ENCODE results near the gene SV2C.
"Not testable (repeated sequence)": the region's sequence is repeated elsewhere in the genome, so short reads cannot be mapped to it uniquely, and the experiment has no call there.

SV2C gene

DNA sequence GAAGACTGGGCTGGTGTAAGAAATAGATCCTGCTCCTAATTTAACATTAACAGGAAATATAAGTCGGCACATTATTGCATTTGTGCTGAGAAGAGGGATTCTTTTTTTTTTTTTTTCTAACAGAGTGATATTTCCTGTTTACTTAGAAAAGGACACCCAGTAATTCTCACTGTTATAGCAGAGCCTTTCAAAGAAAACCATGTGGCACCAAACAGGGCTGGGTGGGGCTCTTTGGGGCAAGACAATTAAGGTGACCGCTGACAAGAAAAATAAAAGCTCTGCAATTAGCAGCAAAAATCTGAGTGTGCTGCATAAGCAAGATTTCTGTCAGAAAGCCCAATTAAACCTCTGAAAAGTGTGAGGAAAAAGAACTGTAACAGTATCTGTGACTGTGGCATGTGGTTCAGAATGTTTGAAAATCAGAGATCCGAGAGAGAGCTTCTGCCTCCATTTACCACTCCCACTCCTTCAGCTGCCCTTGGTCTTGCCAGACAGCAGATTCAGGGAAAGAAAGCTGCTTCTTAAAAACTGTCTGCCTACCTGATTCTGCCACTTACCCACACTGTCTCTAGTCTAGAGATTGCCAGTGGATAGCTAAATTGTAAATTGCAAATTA lies 242.8 kb downstream of the SV2C start:
- Histone ChIP-seq H3K27ac (ENCODE audit: low read depth, low read length) (no peak overlapping the region), H3K36me3 (ENCODE audit: control insufficient read depth in 5 of 5, insufficient read depth in 5 of 5, low read length in 5 of 5) (no peaks in the 10 kb centered on the region), H3K4me1 (ENCODE audit: control insufficient read depth in 5 of 5, insufficient read depth in 5 of 5, low read length in 5 of 5) (peaks cover 0 to 24% (median 11%) of the 10 kb centered on the region in 5 donors), H3K9ac (ENCODE audit: low read length in 5 of 5) (no peak overlapping the region), H3K27me3 (ENCODE audit: control insufficient read depth in 5 of 5, insufficient read depth in 4 of 5, low read length in 5 of 5) (peaks cover 0 to 3% (median 0%) of the 10 kb centered on the region in 5 donors), H3K9me3 (ENCODE audit: control insufficient read depth in 5 of 5, low read length in 5 of 5) (peaks cover 0 to 2% (median 0%) of the 10 kb centered on the region in 5 donors), H3K4me3 (ENCODE audit: low read depth in 1 of 5, low read length in 5 of 5) (peak overlapping the region in 1 of 5 donors; percentile 0)

DNA sequence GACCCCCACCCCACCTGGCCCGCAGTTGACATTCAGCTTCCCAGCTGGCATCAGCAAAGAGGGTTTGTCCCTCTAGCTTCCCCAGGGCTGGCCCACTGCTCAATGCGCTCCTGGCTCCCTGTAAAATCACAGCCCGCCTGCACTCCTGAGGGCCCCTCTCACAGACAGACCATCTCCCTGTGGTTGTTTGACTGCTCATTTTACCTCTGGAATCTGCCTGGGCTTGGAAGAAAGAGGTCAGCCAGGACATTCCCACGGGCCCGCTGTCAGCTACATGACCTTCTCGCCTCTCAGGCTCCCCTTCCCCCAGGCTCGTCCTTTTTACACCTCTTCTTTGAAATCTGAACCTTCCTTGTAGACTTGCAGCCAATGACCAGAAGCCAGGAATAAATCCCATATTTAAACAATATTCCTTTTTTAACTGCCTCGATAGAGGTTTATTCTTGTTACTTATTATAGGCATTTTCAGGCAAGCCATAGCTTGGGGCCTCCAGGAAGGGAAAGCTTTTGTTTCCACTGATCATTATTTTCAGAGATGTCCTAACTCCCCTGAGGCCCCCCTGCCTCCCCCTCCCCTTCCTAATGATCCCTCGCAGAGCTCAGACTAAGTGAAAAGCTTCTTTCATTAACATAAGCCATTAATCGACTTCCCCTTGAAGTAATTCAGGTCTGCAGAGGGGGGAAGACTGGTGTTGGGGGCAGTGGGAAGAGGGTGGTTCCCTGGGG lies 243.6 kb downstream of the SV2C start:
- H3K4me1 ChIP-seq (ENCODE audit: control insufficient read depth in 5 of 5, insufficient read depth in 5 of 5, low read length in 5 of 5): peaks cover 0 to 30% (median 11%) of the 10 kb centered on the region in 5 donors
- H3K27me3 ChIP-seq (ENCODE audit: control insufficient read depth in 5 of 5, insufficient read depth in 4 of 5, low read length in 5 of 5): peaks cover 0 to 3% (median 0%) of the 10 kb centered on the region in 5 donors
- H3K4me3 ChIP-seq (ENCODE audit: low read depth in 1 of 5, low read length in 5 of 5): no peak overlapping the region
- H3K9me3 ChIP-seq (ENCODE audit: control insufficient read depth in 5 of 5, low read length in 5 of 5): peaks cover 0 to 2% (median 0%) of the 10 kb centered on the region in 5 donors
- H3K36me3 ChIP-seq (ENCODE audit: control insufficient read depth in 5 of 5, insufficient read depth in 5 of 5, low read length in 5 of 5): no peaks in the 10 kb centered on the region
- no peak overlapping the region for H3K9ac ChIP-seq (ENCODE audit: low read length in 5 of 5)
- no peak overlapping the region for H3K27ac ChIP-seq (ENCODE audit: low read depth, low read length)

- no peaks in the 10 kb centered on the region for H3K9me3 ChIP-seq (ENCODE audit: control insufficient read depth in 5 of 5, low read length in 5 of 5)
- H3K4me1 ChIP-seq (ENCODE audit: control insufficient read depth in 5 of 5, insufficient read depth in 5 of 5, low read length in 5 of 5): peaks cover 0 to 43% (median 11%) of the 10 kb centered on the region in 5 donors
- H3K27ac ChIP-seq (ENCODE audit: low read depth, low read length): no peak overlapping the region
- no peaks in the 10 kb centered on the region for H3K36me3 ChIP-seq (ENCODE audit: control insufficient read depth in 5 of 5, insufficient read depth in 5 of 5, low read length in 5 of 5)
- no peak overlapping the region for H3K9ac ChIP-seq (ENCODE audit: low read length in 5 of 5)
- H3K27me3 ChIP-seq (ENCODE audit: control insufficient read depth in 5 of 5, insufficient read depth in 4 of 5, low read length in 5 of 5): peaks cover 0 to 3% (median 0%) of the 10 kb centered on the region in 5 donors
- H3K4me3 ChIP-seq (ENCODE audit: low read depth in 1 of 5, low read length in 5 of 5): no peak overlapping the region
Measured at GRCh38 chr5:76329346-76329745, 246.2 kb downstream of the SV2C start.

DNA sequence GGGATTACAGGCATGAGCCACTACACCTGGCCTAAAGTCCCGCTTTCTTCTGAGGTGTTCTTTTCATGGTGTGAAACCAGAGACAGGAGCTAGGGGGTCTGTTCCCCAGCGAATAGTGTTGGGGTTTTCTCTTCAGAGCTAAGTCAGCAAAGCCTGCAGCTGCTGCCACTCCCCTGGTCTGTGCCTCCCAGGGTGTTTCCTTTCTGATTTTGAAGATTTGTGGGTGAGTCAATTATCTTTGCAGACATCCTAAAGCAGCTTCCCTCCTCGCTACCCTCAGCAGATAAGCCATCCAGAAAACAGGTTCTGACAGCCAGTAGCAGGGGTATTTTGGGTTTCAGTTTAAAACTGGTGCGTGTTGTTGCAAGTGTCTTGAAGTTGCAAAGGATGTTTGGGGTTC lies 247.9 kb downstream of the SV2C start:
- H3K9ac ChIP-seq (ENCODE audit: low read length in 5 of 5): no peak overlapping the region
- peaks cover 0 to 31% (median 3%) of the 10 kb centered on the region in 5 donors for H3K4me1 ChIP-seq (ENCODE audit: control insufficient read depth in 5 of 5, insufficient read depth in 5 of 5, low read length in 5 of 5)
- no peaks in the 10 kb centered on the region for H3K9me3 ChIP-seq (ENCODE audit: control insufficient read depth in 5 of 5, low read length in 5 of 5)
- H3K36me3 ChIP-seq (ENCODE audit: control insufficient read depth in 5 of 5, insufficient read depth in 5 of 5, low read length in 5 of 5): no peaks in the 10 kb centered on the region
- no peak overlapping the region for H3K27ac ChIP-seq (ENCODE audit: low read depth, low read length)
- H3K27me3 ChIP-seq (ENCODE audit: control insufficient read depth in 5 of 5, insufficient read depth in 4 of 5, low read length in 5 of 5): no peaks in the 10 kb centered on the region
- H3K4me3 ChIP-seq (ENCODE audit: low read depth in 1 of 5, low read length in 5 of 5): no peak overlapping the region

DNA sequence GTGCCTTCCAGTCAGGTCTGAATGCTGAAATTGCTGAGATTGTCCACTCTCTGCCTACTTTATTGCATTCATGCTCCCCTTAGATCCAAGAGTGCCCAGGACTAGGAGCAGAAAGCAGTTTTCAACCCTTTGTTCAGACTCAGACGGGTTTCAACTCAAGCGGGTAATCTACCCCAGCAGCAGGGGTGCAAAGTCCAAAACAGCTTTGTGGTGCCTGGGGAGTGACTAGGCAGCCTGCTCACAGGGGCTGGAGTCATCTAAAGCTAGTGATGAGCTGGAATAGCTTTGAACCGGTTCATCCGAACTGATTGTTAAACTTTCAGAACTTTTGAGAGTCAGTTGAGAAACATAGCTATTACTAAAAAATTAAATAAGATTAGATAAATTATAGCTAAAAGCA lies 248.9 kb downstream of the SV2C start:
- Histone ChIP-seq H3K9me3 (ENCODE audit: control insufficient read depth in 5 of 5, low read length in 5 of 5) (no peaks in the 10 kb centered on the region), H3K36me3 (ENCODE audit: control insufficient read depth in 5 of 5, insufficient read depth in 5 of 5, low read length in 5 of 5) (no peaks in the 10 kb centered on the region), H3K9ac (ENCODE audit: low read length in 5 of 5) (no peak overlapping the region), H3K4me3 (ENCODE audit: low read depth in 1 of 5, low read length in 5 of 5) (no peak overlapping the region), H3K27ac (ENCODE audit: low read depth, low read length) (no peak overlapping the region), H3K4me1 (ENCODE audit: control insufficient read depth in 5 of 5, insufficient read depth in 5 of 5, low read length in 5 of 5) (peaks cover 0 to 24% (median 0%) of the 10 kb centered on the region in 5 donors), H3K27me3 (ENCODE audit: control insufficient read depth in 5 of 5, insufficient read depth in 4 of 5, low read length in 5 of 5) (no peaks in the 10 kb centered on the region)

- Histone ChIP-seq H3K4me3 (ENCODE audit: low read depth in 1 of 5, low read length in 5 of 5) (no peak overlapping the region), H3K27me3 (ENCODE audit: control insufficient read depth in 5 of 5, insufficient read depth in 4 of 5, low read length in 5 of 5) (no peaks in the 10 kb centered on the region), H3K36me3 (ENCODE audit: control insufficient read depth in 5 of 5, insufficient read depth in 5 of 5, low read length in 5 of 5) (no peaks in the 10 kb centered on the region), H3K4me1 (ENCODE audit: control insufficient read depth in 5 of 5, insufficient read depth in 5 of 5, low read length in 5 of 5) (peaks cover 0 to 29% (median 0%) of the 10 kb centered on the region in 5 donors), H3K9ac (ENCODE audit: low read length in 5 of 5) (no peak overlapping the region), H3K9me3 (ENCODE audit: control insufficient read depth in 5 of 5, low read length in 5 of 5) (no peaks in the 10 kb centered on the region), H3K27ac (ENCODE audit: low read depth, low read length) (no peak overlapping the region)
Measured at GRCh38 chr5:76332611-76333205, 249.5 kb downstream of the SV2C start.

DNA sequence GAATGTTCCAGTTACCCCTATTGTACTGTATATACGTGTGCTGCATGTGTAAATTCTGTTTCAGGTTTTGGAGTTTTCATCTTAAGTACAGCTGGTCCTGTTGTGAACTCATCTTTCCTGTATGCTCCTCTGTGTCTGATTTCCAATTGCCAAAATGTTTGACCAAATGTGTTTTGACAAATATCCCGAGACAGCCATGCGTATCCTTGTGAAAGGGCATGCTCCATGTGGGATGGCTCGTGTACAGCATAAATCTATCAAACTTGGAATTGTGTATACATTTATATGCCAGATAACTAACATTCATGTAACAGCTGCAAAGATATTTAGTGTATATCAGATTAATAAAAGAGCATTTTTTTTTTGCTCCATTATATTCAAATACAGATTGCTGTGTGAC lies 250.4 kb downstream of the SV2C start:
- no peaks in the 10 kb centered on the region for H3K36me3 ChIP-seq (ENCODE audit: control insufficient read depth in 5 of 5, insufficient read depth in 5 of 5, low read length in 5 of 5)
- peaks cover 0 to 35% (median 4%) of the 10 kb centered on the region in 5 donors for H3K4me1 ChIP-seq (ENCODE audit: control insufficient read depth in 5 of 5, insufficient read depth in 5 of 5, low read length in 5 of 5)
- H3K9ac ChIP-seq (ENCODE audit: low read length in 5 of 5): no peak overlapping the region
- no peak overlapping the region for H3K27ac ChIP-seq (ENCODE audit: low read depth, low read length)
- H3K27me3 ChIP-seq (ENCODE audit: control insufficient read depth in 5 of 5, insufficient read depth in 4 of 5, low read length in 5 of 5): no peaks in the 10 kb centered on the region
- no peaks in the 10 kb centered on the region for H3K9me3 ChIP-seq (ENCODE audit: control insufficient read depth in 5 of 5, low read length in 5 of 5)
- no peak overlapping the region for H3K4me3 ChIP-seq (ENCODE audit: low read depth in 1 of 5, low read length in 5 of 5)

DNA sequence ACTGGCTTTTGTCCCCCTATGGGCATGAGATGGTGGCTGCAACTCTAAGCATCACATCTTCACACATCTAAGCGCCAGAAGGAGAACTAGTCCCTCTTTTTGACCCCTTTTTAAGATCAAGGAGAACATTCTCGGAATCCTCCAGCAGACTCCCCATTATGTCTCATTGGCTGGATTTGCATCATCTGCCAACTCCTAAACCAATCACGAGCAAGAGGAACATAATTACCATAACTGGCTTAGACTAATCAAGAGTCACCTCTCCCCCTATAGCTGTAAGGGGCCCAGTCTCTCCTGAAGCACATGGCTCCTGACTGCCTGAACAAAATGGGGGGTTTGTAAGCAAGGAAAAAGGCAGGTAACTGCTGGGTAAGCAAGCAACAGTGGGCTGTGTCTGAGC lies 251.4 kb downstream of the SV2C start:
- Histone ChIP-seq H3K27ac (ENCODE audit: low read depth, low read length) (no peak overlapping the region), H3K36me3 (ENCODE audit: control insufficient read depth in 5 of 5, insufficient read depth in 5 of 5, low read length in 5 of 5) (no peaks in the 10 kb centered on the region), H3K4me3 (ENCODE audit: low read depth in 1 of 5, low read length in 5 of 5) (no peak overlapping the region), H3K27me3 (ENCODE audit: control insufficient read depth in 5 of 5, insufficient read depth in 4 of 5, low read length in 5 of 5) (no peaks in the 10 kb centered on the region), H3K9ac (ENCODE audit: low read length in 5 of 5) (no peak overlapping the region), H3K9me3 (ENCODE audit: control insufficient read depth in 5 of 5, low read length in 5 of 5) (no peaks in the 10 kb centered on the region), H3K4me1 (ENCODE audit: control insufficient read depth in 5 of 5, insufficient read depth in 5 of 5, low read length in 5 of 5) (peaks cover 0 to 35% (median 4%) of the 10 kb centered on the region in 5 donors)

DNA sequence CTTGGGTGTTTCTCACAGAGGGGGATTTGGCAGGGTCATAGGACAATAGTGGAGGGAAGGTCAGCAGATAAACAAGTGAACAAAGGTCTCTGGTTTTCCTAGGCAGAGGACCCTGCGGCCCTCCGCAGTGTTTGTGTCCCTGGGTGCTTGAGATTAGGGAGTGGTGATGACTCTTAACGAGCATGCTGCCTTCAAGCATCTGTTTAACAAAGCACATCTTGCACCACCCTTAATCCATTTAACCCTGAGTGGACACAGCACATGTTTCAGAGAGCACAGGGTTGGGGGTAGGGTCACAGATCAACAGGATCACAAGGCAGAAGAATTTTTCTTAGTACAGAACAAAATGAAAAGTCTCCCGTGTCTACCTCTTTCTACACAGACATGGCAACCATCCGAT lies 252.3 kb downstream of the SV2C start:
- not testable (repeated sequence) for H3K9me3 ChIP-seq (ENCODE audit: control insufficient read depth in 5 of 5, low read length in 5 of 5); H3K27me3 ChIP-seq (ENCODE audit: control insufficient read depth in 5 of 5, insufficient read depth in 4 of 5, low read length in 5 of 5); H3K4me3 ChIP-seq (ENCODE audit: low read depth in 1 of 5, low read length in 5 of 5); H3K27ac ChIP-seq (ENCODE audit: low read depth, low read length); H3K9ac ChIP-seq (ENCODE audit: low read length in 5 of 5); H3K36me3 ChIP-seq (ENCODE audit: control insufficient read depth in 5 of 5, insufficient read depth in 5 of 5, low read length in 5 of 5)
- peaks cover 0 to 35% (median 4%) of the 10 kb centered on the region in 5 donors for H3K4me1 ChIP-seq (ENCODE audit: control insufficient read depth in 5 of 5, insufficient read depth in 5 of 5, low read length in 5 of 5)

DNA sequence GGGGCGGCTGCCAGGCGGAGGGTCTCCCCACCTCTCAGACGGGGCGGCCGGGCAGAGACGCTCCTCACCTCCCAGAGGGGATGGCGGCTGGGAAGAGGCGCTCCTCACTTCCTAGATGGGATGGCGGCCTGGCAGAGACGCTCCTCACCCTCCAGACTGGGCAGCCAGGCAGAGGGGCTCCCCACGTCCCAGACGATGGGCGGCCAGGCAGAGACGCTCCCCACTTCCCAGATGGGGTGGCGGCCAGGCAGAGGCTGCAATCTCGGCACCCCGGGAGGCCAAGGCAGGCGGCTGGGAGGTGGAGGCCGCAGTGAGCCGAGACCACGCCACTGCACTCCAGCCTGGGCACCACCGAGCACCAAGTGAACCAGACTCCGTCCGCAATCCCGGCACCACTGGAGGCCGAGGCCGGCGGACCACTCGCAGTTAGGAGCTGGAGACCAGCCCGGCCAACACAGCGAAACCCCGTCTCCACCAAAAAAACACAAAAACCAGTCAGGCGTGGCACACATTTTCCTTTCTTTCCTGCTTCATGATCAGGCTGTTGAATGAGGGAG lies 253.1 kb downstream of the SV2C start:
- H3K4me1 ChIP-seq (ENCODE audit: control insufficient read depth in 5 of 5, insufficient read depth in 5 of 5, low read length in 5 of 5): peaks cover 0 to 30% (median 4%) of the 10 kb centered on the region in 5 donors
- not testable (repeated sequence) for H3K27ac ChIP-seq (ENCODE audit: low read depth, low read length); H3K27me3 ChIP-seq (ENCODE audit: control insufficient read depth in 5 of 5, insufficient read depth in 4 of 5, low read length in 5 of 5); H3K4me3 ChIP-seq (ENCODE audit: low read depth in 1 of 5, low read length in 5 of 5); H3K36me3 ChIP-seq (ENCODE audit: control insufficient read depth in 5 of 5, insufficient read depth in 5 of 5, low read length in 5 of 5); H3K9ac ChIP-seq (ENCODE audit: low read length in 5 of 5); H3K9me3 ChIP-seq (ENCODE audit: control insufficient read depth in 5 of 5, low read length in 5 of 5)
